ENCODE data around the gene INPP5A.

INPP5A gene

GRCh38 chr10:132628966-132629900 lies 91.6 kb downstream of the INPP5A start:
- DNase-seq (ENCODE audit: low read depth) = no peak

- no peak for DNase-seq (ENCODE audit: low read depth)
These were observed 92.6 kb downstream of the INPP5A start for GRCh38 chr10:132630156-132630555.

GRCh38 chr10:132630666-132631337 lies 93.2 kb downstream of the INPP5A start:
- no peak for DNase-seq (ENCODE audit: low read depth)

GRCh38 chr10:132631338-132631735 lies 93.8 kb downstream of the INPP5A start:
- no peak for DNase-seq (ENCODE audit: low read depth)

GRCh38 chr10:132632091-132632561 lies 94.5 kb downstream of the INPP5A start:
- DNase-seq (ENCODE audit: low read depth) = no peak

GRCh38 chr10:132632851-132633684 lies 95.5 kb downstream of the INPP5A start:
- no peak for DNase-seq (ENCODE audit: low read depth)

- DNase-seq (ENCODE audit: low read depth) = no peak
These were observed 96.8 kb downstream of the INPP5A start for GRCh38 chr10:132634241-132634946.

- DNase-seq (ENCODE audit: low read depth) = no peak
These were observed 97.3 kb downstream of the INPP5A start for GRCh38 chr10:132634947-132635271.

GRCh38 chr10:132636358-132636757 lies 98.8 kb downstream of the INPP5A start:
- no peak for DNase-seq (ENCODE audit: low read depth)

- DNase-seq (ENCODE audit: low read depth) = no peak
These were observed 100.0 kb downstream of the INPP5A start for GRCh38 chr10:132637477-132638129.

GRCh38 chr10:132638130-132638515 lies 100.5 kb downstream of the INPP5A start:
- DNase-seq (ENCODE audit: low read depth) = no peak

- no peak for DNase-seq (ENCODE audit: low read depth)
These were observed 101.9 kb downstream of the INPP5A start for GRCh38 chr10:132639470-132639869.

- DNase-seq (ENCODE audit: low read depth) = no peak
These were observed 102.9 kb downstream of the INPP5A start for GRCh38 chr10:132640326-132641125.

- DNase-seq (ENCODE audit: low read depth) = no peak
These were observed 103.8 kb downstream of the INPP5A start for GRCh38 chr10:132641401-132641800.

GRCh38 chr10:132641966-132642731 lies 104.6 kb downstream of the INPP5A start:
- no peak for DNase-seq (ENCODE audit: low read depth)

GRCh38 chr10:132642732-132643008 lies 105.1 kb downstream of the INPP5A start:
- DNase-seq (ENCODE audit: low read depth) = no peak

GRCh38 chr10:132643709-132644526 lies 106.3 kb downstream of the INPP5A start:
- no peak for DNase-seq (ENCODE audit: low read depth)

GRCh38 chr10:132644527-132645246 lies 107.1 kb downstream of the INPP5A start:
- DNase-seq (ENCODE audit: low read depth) = no peak

GRCh38 chr10:132645247-132645530 lies 107.6 kb downstream of the INPP5A start:
- DNase-seq (ENCODE audit: low read depth) = no peak

Data from activated T-cell treated with anti-CD3 and anti-CD28 coated beads for 48 hours (primary cell).